ENCODE data around the gene PAX2. TPM values are rescaled to one million over a fixed set of nuclear protein-coding genes. Genes with fewer than 3 reads are reported as not detected.

PAX2 gene
- total and polyA plus RNA-seq, 2 experiments from 2014 or later: not detected

DNA sequence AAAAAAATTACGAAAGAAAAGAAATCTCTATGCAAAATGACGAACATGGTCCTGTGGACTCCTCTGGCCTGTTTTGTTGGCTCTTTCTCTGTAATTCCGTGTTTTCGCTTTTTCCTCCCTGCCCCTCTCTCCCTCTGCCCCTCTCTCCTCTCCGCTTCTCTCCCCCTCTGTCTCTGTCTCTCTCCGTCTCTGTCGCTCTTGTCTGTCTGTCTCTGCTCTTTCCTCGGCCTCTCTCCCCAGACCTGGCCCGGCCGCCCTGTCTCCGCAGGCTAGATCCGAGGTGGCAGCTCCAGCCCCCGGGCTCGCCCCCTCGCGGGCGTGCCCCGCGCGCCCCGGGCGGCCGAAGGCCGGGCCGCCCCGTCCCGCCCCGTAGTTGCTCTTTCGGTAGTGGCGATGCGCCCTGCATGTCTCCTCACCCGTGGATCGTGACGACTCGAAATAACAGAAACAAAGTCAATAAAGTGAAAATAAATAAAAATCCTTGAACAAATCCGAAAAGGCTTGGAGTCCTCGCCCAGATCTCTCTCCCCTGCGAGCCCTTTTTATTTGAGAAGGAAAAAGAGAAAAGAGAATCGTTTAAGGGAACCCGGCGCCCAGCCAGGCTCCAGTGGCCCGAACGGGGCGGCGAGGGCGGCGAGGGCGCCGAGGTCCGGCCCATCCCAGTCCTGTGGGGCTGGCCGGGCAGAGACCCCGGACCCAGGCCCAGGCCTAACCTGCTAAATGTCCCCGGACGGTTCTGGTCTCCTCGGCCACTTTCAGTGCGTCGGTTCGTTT is 83.9 kb downstream of the PAX2 start:
- Histone ChIP-seq H3K27me3 (peaks cover 100% of the 10 kb centered on the region), H3K27ac (no peak overlapping the region), H3K9me2 (replicated peaks; ENCODE audit: insufficient read depth) (no peaks in the 10 kb centered on the region), H3K4me2 (peak overlapping the region; percentile 93), H4K20me1 (ENCODE audit: insufficient read depth, poor library complexity, severe bottlenecking) (no peaks in the 10 kb centered on the region), H3K4me3 (no peak overlapping the region), H2AFZ (peak overlapping the region; percentile 20), H3K79me2 (no peaks in the 10 kb centered on the region), H3K4me1 (ENCODE audit: insufficient read depth) (peaks cover 34% of the 10 kb centered on the region), H3K9me3 (ENCODE audit: low read depth) (no peaks in the 10 kb centered on the region), H3K36me3 (replicated peaks; ENCODE audit: insufficient read depth, low read depth) (no peaks in the 10 kb centered on the region)
- TF ChIP-seq EZH2 (IDR thresholded peaks at IDR 0.05; ENCODE audit: borderline replicate concordance) (peak; percentile 99), EZH2phosphoT487 (IDR thresholded peaks at IDR 0.05; ENCODE audit: low read depth, severe bottlenecking, unreplicated experiment) (peak; percentile 94)
- TF ChIP-seq, protein P1, sequence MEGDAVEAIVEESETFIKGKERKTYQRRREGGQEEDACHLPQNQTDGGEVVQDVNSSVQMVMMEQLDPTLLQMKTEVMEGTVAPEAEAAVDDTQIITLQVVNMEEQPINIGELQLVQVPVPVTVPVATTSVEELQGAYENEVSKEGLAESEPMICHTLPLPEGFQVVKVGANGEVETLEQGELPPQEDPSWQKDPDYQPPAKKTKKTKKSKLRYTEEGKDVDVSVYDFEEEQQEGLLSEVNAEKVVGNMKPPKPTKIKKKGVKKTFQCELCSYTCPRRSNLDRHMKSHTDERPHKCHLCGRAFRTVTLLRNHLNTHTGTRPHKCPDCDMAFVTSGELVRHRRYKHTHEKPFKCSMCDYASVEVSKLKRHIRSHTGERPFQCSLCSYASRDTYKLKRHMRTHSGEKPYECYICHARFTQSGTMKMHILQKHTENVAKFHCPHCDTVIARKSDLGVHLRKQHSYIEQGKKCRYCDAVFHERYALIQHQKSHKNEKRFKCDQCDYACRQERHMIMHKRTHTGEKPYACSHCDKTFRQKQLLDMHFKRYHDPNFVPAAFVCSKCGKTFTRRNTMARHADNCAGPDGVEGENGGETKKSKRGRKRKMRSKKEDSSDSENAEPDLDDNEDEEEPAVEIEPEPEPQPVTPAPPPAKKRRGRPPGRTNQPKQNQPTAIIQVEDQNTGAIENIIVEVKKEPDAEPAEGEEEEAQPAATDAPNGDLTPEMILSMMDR (IDR thresholded peaks at IDR 0.05; ENCODE audit: poor library complexity): no peak
- WGBS (ENCODE audit: low lambda C conversion rate, missing lambda C conversion rate): 11% methylated on average over 40 of the region's 58 CpGs
- DNase-seq (ENCODE audit: low spot score): no peak

- H3K79me2 ChIP-seq: no peaks in the 10 kb centered on the region
- H3K4me3 ChIP-seq: no peak overlapping the region
- H3K9me2 ChIP-seq (replicated peaks; ENCODE audit: insufficient read depth): no peaks in the 10 kb centered on the region
- H4K20me1 ChIP-seq (ENCODE audit: insufficient read depth, poor library complexity, severe bottlenecking): no peaks in the 10 kb centered on the region
- TF ChIP-seq EZH2phosphoT487 (IDR thresholded peaks at IDR 0.05; ENCODE audit: low read depth, severe bottlenecking, unreplicated experiment): peak; percentile 83
- TF ChIP-seq, protein P1 (IDR thresholded peaks at IDR 0.05; ENCODE audit: poor library complexity): no peak
- peak; percentile 87 for TF ChIP-seq EZH2 (IDR thresholded peaks at IDR 0.05; ENCODE audit: borderline replicate concordance)
- WGBS (ENCODE audit: low lambda C conversion rate, missing lambda C conversion rate): 12% methylated on average over 44 of the region's 44 CpGs
- H3K9me3 ChIP-seq (ENCODE audit: low read depth): no peaks in the 10 kb centered on the region
- H3K27me3 ChIP-seq: peaks cover 100% of the 10 kb centered on the region
- DNase-seq (ENCODE audit: low spot score): no peak
- H3K36me3 ChIP-seq (replicated peaks; ENCODE audit: insufficient read depth, low read depth): no peaks in the 10 kb centered on the region
- peaks cover 34% of the 10 kb centered on the region for H3K4me1 ChIP-seq (ENCODE audit: insufficient read depth)
- no peak overlapping the region for H3K27ac ChIP-seq
- no peak overlapping the region for H2AFZ ChIP-seq
- H3K4me2 ChIP-seq: no peak overlapping the region
Measured at GRCh38 chr10:100829933-100830727, 84.7 kb downstream of the PAX2 start.

DNA sequence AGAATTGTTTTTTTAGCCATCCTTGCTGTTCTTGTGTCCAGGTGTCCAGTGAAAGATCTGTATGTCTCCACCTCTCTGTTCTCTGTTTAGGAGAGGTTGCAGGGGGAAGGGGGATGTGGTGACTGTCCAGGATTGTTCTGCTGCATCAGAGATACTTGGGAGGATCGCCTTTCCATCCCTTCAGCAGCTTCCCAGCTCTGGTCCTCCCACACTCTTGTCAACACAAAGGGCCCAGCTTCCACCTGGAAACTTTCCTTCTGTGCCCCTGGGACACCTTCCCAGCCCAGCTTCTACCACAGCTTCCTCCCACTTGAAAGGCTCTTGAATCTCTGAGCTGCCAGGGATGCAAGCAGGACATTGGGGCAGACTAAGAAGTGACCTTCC is 85.3 kb downstream of the PAX2 start:
- no peaks in the 10 kb centered on the region for H3K9me3 ChIP-seq (ENCODE audit: low read depth)

More for the DNA sequence above, 85.3 kb downstream of the PAX2 start:
- Histone ChIP-seq H3K4me2 (no peak overlapping the region), H3K9me2 (replicated peaks; ENCODE audit: insufficient read depth) (no peaks in the 10 kb centered on the region), H4K20me1 (ENCODE audit: insufficient read depth, poor library complexity, severe bottlenecking) (no peaks in the 10 kb centered on the region), H3K27ac (no peak overlapping the region), H2AFZ (no peak overlapping the region), H3K27me3 (peaks cover 99% of the 10 kb centered on the region), H3K36me3 (replicated peaks; ENCODE audit: insufficient read depth, low read depth) (no peaks in the 10 kb centered on the region), H3K4me3 (no peak overlapping the region), H3K4me1 (ENCODE audit: insufficient read depth) (peaks cover 34% of the 10 kb centered on the region), H3K79me2 (no peaks in the 10 kb centered on the region)
- 6% methylated on average over 1 of the region's 1 CpG for WGBS (ENCODE audit: low lambda C conversion rate, missing lambda C conversion rate)
- TF ChIP-seq EZH2phosphoT487 (IDR thresholded peaks at IDR 0.05; ENCODE audit: low read depth, severe bottlenecking, unreplicated experiment) (no peak), EZH2 (IDR thresholded peaks at IDR 0.05; ENCODE audit: borderline replicate concordance) (no peak)
- TF ChIP-seq, protein P1 (IDR thresholded peaks at IDR 0.05; ENCODE audit: poor library complexity): no peak
- DNase-seq (ENCODE audit: low spot score): no peak

Data from hepatocyte (in vitro differentiated cells).